ENCODE measurements around the gene DTX2. TPM values are rescaled to one million over a fixed set of nuclear protein-coding genes. Genes with fewer than 3 reads are reported as not detected.

Gene DTX2
- total and polyA plus RNA-seq, 3 experiments from 2014 or later: 15.7 to 23.4 (median 17.9) TPM

Other genes starting within 250 kb of the DTX2 start
- gene HSPB1, start 159.0 kb upstream of the DTX2 start, total RNA-seq: 10 to 100 TPM; 80.7 to 84.1 TPM
- 74.7 TPM for gene HSPB1, start 159.0 kb upstream of the DTX2 start, polyA plus RNA-seq
- gene YWHAG, start 102.7 kb upstream of the DTX2 start, total RNA-seq: 100 to 1,000 TPM; 149 to 151 TPM
- 2.1 TPM for gene YWHAG, start 102.7 kb upstream of the DTX2 start, polyA plus RNA-seq
- under 1 TPM; 0.35 to 0.55 TPM for gene SSC4D, start 52.0 kb upstream of the DTX2 start, total RNA-seq
- 0.17 TPM for gene SSC4D, start 52.0 kb upstream of the DTX2 start, polyA plus RNA-seq
- 1 to 10 TPM; 1.6 TPM for gene ZP3, start 36.8 kb upstream of the DTX2 start, total RNA-seq
- gene ZP3, start 36.8 kb upstream of the DTX2 start, polyA plus RNA-seq: 2.2 TPM
- under 1 TPM in 1 of 2 experiments, not detected in 1; 0.42 TPM for gene UPK3B, start 48.8 kb downstream of the DTX2 start, total RNA-seq
- gene UPK3B, start 48.8 kb downstream of the DTX2 start, polyA plus RNA-seq: 0.16 TPM
- under 1 TPM; 0.20 to 0.42 TPM for gene SPDYE16, start 81.6 kb downstream of the DTX2 start, total RNA-seq
- 0.13 TPM for gene SPDYE16, start 81.6 kb downstream of the DTX2 start, polyA plus RNA-seq
- gene POMZP3, start 165.6 kb downstream of the DTX2 start, total RNA-seq: 10 to 100 TPM; 19.0 to 19.2 TPM
- gene POMZP3, start 165.6 kb downstream of the DTX2 start, polyA plus RNA-seq: 10.6 TPM

Data from CD8-positive, alpha-beta memory T cell (primary cell).